Measurements from ENCODE around the gene RHOC.

Gene RHOC

DNA sequence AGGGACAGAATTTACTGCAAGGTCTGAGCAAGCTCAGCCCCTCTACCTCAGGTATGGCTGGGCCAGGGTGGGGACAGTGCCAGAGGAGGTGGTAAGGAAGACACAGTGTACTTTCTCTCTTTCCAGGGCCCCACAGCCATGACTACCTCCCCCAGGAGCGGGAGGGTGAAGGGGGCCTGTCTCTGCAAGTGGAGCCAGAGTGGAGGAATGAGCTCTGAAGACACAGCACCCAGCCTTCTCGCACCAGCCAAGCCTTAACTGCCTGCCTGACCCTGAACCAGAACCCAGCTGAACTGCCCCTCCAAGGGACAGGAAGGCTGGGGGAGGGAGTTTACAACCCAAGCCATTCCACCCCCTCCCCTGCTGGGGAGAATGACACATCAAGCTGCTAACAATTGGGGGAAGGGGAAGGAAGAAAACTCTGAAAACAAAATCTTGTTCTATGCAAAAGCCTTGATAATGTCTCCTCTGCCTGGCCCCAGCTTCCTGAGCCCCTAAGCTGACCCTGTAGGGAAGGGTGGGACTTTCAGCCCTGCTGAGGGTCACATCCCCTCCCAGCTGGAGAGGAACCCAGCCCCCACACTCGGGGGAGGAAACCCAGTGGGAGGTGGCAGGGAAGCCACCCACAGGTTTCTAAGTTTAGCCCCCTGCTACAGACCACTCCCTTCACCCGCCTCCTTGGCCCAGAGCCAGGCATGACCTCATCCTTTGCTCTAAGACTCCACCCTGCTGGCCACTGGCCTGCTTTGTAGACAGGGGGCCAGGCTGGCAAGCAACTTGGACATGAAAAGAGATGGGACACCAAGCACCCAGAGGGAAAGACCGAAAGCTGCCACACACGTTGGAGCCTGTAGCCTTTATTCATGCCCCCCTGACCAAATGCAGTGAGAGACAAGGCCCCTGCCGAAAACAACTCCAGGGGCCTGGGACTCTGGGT, 6.4 kb downstream of the RHOC start:
- DNase-seq = peak; percentile 56

DNA sequence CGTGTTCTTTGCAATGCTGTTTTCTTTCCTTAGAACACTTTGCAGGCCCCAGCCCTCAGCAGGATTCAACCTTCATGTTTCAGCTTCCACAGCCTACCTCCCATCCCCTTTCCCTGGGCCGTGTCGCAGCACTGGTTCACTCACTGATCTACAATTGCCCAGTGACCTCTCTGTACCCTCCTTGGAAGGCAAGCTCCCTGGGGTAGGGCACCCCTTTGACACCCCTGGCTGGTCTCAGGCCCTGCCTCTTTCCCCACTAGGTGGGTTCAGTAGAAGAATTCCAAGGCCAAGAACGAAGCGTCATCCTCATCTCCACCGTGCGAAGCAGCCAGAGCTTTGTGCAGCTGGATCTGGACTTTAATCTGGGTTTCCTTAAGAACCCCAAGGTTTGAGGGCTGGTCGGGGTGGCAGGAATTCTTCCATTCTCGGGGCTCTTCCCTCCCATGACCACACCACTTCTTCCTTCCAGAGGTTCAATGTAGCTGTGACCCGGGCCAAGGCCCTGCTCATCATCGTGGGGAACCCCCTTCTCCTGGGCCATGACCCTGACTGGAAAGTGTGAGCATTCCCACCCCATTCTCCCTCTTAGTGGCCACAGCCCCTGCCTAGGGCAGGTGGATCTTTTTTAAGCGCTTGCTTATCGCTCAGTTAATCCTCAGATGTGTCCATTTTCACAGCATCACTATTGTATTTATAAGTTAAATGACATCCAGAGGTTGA, 7.3 kb downstream of the RHOC start:
- DNase-seq = no peak

DNA sequence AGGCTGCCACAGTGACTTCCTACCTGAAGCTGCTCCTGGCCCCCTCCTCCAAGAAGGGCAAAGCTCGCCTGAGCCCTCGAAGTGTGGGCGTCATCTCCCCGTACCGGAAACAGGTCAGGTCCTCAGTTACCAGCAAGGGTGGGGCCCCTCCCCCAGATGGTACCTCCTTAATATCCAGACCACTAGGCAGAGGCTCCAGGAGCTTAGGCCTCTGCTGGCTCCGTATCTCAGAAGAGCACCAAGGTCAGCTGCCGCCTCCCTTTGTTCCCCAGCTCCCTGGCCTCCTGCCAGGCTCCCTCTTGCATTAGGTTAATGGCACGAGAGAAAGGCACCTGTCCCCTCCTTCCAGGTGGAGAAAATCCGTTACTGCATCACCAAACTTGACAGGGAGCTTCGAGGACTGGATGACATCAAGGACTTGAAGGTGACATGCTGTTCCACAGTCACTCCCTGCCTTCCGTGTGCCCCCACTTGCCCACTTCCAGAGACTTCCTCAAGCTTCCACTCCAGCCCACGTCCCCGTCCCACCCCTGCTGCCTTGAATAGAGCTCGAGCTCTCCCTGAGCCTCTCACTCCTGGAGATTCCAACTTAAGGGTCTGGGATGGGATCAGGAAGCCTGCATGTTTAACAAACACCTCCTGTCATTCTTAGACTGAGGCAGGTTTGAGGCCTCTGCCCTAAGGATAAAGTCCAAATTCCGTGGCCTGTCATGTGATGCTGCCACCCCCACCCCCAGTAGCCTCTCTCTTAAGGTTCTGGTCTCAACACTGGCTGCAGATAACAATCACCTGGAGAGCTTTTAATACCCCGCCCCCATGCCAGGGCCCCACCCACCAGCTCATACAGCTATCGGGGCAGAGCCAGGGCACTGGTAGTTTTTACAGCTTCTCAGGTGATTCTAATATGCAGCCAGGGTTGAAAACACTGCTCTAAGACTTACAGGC, 8.3 kb downstream of the RHOC start:
- DNase-seq = peak; percentile 96

DNA sequence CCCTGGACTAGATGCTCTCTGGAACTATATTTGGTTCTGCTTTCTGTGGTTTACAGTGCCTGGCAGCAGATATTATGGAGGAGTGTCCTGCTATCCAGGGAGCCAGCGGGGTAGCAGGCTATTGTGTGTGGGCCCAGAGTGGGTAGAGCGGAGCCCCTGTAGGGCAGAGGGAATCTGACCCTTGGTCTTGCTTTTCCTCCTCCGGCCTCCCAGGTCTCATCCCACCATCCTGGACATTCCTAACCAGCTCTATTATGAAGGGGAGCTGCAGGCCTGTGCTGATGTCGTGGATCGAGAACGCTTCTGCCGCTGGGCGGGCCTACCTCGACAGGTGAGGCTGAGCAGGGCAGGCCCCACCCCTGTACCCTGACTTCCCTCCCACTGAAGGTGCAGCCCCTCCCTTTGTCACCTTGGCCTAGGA, 9.1 kb downstream of the RHOC start:
- DNase-seq = no peak

GRCh38 chr1:112696578-112697314, 10.2 kb downstream of the RHOC start:
- DNase-seq = no peak

DNA sequence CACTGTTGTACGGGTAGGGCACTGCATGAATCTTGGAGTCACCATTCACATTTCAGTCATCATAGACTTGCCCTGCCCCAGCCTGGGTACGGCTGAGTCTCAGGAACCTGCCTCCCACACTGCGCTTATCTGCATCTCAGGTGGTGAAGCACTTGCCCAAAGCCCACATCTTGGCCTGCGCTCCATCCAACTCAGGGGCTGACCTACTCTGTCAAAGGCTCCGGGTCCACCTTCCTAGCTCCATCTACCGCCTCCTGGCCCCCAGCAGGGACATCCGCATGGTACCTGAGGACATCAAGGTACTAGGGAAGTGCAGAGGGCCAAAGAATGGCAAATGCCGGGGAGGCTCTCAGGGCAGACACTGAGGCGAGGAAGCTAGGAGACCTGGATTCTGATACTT, 11.7 kb downstream of the RHOC start:
- no peak for DNase-seq

DNA sequence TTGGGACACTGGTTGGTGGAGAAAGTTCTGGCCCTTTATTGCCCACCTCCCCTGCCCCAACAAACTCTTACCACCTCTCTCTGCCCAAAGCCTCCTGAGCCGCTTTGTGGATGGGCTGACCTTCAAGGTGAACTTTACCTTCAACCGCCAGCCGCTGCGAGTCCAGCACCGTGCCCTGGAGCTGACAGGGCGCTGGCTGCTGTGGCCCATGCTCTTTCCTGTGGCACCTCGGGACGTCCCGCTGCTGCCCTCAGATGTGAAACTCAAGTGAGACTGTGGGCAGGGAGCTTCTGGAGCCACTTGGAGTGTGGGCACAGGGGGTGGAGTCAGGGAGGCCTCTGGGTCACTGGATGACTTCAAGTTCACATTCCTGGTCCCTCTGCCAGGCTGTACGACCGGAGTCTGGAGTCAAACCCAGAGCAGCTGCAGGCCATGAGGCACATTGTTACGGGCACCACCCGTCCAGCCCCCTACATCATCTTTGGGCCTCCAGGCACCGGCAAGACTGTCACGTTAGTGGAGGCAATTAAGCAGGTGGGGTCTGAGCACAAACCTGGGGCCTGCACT, 12.5 kb downstream of the RHOC start:
- DNase-seq = no peak

DNA sequence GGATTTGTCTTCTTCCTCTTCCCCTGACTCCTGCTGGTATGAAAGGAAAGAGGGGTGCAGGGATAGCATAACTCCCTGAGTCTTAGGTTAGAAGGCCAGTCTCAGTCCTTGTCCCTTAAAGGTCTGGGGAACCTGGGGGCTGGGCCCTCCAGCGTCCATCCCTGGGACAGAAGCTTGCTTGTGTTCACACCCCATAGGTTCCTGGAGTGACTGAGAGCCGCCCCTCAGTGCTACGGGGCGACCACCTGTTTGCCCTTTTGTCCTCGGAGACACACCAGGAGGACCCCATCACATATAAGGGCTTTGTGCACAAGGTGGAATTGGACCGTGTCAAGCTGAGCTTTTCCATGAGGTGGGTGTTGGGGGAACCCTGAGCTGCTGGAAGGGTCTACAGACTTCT, 13.1 kb downstream of the RHOC start:
- DNase-seq = no peak

GRCh38 chr1:112692681-112693080, 14.2 kb downstream of the RHOC start:
- DNase-seq = no peak

GRCh38 chr1:112689842-112690237, 17.1 kb downstream of the RHOC start:
- no peak for DNase-seq

DNA sequence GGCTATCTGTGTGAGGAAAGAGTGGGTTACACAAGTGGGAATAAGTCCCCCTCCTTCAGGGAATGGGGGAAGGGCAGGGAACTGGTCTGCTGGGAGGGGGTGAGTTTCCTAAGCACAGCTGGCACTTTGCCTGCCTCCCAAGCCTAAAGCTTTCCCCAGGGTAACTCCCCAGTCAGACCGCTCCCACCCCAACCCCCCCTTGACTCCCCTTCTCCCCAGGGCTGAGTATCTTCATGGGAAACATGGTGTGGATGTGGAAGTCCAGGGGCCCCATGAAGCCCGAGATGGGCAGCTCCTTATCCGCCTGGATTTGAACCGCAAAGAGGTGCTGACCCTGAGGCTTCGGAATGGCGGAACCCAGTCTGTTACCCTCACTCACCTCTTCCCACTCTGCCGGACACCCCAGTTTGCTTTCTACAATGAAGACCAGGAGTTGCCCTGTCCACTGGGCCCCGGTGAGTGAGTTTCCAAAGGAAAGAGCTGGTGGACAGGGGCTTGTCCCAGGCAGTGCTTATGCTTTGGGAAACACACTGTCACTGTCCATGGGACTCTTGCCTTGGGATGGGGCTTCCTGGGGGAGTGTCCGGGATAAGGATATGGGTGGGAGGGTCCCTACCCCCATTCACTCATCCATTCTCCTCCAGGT, 17.6 kb downstream of the RHOC start:
- no peak for DNase-seq

- DNase-seq = no peak
These were observed 18.1 kb downstream of the RHOC start for GRCh38 chr1:112688781-112689193.

DNA sequence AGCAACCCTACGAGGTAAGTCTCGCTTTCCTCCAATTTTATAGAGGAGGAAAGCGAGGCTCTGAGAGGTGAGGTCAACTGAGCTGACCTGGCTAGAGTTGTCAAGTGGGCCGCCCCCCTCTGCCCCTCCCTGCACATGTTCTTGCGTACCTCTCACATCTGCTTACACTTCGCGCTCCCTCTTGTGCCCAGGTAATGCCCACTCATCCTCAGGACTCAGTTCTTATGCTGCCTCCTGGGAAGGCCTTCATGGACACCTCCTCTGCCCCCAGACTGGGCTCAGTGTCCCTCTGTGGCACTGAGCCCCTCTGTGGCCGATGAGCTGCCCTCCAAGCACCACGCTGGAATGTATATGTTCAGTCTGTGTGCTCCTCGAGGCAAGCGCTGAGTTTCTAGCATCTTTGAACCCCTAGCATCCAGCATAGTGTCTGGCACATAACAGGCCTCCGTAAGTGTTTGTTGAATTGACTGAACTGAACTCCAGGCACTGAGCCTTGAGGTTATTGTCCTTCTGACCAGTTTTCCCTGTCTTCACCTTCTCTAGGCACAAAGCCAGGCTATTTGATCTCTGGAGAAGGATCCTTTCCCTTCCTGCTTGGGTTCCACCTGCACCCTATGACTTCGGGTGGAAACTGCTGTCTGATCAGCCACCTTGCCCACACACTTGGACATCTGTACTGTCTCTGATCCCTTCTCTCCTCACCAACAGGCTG, 19.0 kb downstream of the RHOC start:
- DNase-seq = no peak

- no peak for DNase-seq
These were observed 19.6 kb downstream of the RHOC start for GRCh38 chr1:112687361-112687760.

DNA sequence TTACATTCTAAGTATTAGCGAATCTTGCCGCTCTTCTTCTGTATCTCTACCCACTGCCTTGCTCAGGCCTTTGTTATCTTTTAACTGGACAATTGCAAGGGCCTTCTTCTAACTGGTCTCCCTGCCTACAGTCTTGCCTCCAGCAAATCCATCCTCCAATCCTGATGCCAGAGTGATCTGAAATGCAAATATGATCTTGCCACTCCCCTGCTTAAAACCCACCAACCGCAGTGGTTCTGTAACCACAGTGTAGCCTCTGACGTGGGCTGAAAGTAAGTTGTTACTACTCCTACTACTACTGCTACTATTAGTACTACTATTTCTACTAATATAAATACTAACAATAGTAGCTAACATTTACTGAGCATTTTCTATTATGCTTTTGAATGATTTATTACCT, 20.1 kb downstream of the RHOC start:
- DNase-seq = no peak

GRCh38 chr1:112686417-112686816, 20.5 kb downstream of the RHOC start:
- no peak for DNase-seq

GRCh38 chr1:112685913-112686312, 21.0 kb downstream of the RHOC start:
- DNase-seq = no peak

DNA sequence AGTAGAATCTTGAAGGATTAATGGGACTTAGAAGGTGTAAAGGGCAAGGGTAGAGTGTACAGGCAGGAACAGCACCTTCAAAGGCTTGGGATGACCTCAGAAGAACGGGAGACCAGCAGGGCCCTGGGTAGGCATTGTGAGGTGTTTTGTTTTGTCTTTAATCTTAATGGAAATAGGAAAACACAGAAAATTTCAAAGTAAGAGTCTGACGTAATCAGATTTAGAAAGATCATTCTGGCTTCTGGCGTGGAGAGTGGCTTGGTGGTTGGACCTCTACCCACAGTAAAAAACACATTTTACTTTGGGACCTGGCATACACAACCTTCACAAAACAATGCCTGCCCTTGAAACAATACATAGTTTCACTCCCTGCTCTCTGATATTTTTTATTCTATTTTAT, 28.3 kb downstream of the RHOC start:
- DNase-seq = no peak

- no peak for DNase-seq
These were observed 29.4 kb downstream of the RHOC start for GRCh38 chr1:112677501-112677900.

GRCh38 chr1:112676543-112676942, 30.4 kb downstream of the RHOC start:
- DNase-seq = no peak

Data from NCI-H1105 treated with DMSO at 0.1 percent for 48 hours (cell line).